Esophagus muscularis mucosa (tissue), 4 donors: ENCODE results near the gene ZNF189. TPM values are rescaled to one million over a fixed set of nuclear protein-coding genes. Genes with fewer than 3 reads are reported as not detected.

Experiments
- DNase-seq: peaks from one replicate; pipeline ENCODE4 v3.0.0-alpha.2; 2017; ENCODE audit errors: extremely low spot score
- H3K27ac ChIP-seq, 4 donors: fragments of 200-600 bp; sonication (generic); replicated peaks in 1 of 4; 1 replicate in 3 of 4; 2 replicates in 1 of 4; pipeline ENCODE4 v1.5.1; 2016 to 2019; ENCODE audit warnings: mild to moderate bottlenecking in 1 of 4
- H3K27me3 ChIP-seq, 4 donors: fragments of 200-600 bp; sonication (generic); one replicate each; pipeline versions ENCODE4 v1.5.1 to v1.6.0; 2016 to 2019
- H3K36me3 ChIP-seq, 4 donors: fragments of 200-600 bp; sonication (generic); one replicate each; pipeline ENCODE4 v1.5.1; 2016 to 2019
- H3K4me1 ChIP-seq, 4 donors: fragments of 200-600 bp; sonication (generic); one replicate each; pipeline ENCODE4 v1.5.1; 2016 to 2019
- H3K4me3 ChIP-seq, 4 donors: fragments of 200-600 bp; sonication (generic); 1 replicate in 2 of 4; 2 replicates in 2 of 4; pipeline ENCODE4 v1.5.1; 2016 to 2019; ENCODE audit warnings: mild to moderate bottlenecking in 4 of 4, moderate library complexity in 1 of 4
- H3K9me3 ChIP-seq, 4 donors: fragments of 200-600 bp; sonication (generic); 1 replicate in 3 of 4; 2 replicates in 1 of 4; pipeline ENCODE4 v1.5.1; 2016 to 2019
- EP300 ChIP-seq: sonication (generic); formaldehyde crosslinking; IDR thresholded peaks from one replicate; pipeline ENCODE4 v1.6.1; 2017; ENCODE audit warnings: antibody characterized with exemption
- POLR2A ChIP-seq: fragments of 450-650 bp; IDR thresholded peaks from one replicate; pipeline ENCODE4 v1.6.1; 2017; ENCODE audit warnings: antibody characterized with exemption, moderate library complexity, mild to moderate bottlenecking, low read depth
- POLR2AphosphoS5 ChIP-seq, 2 donors: sonication (generic); formaldehyde crosslinking; IDR thresholded peaks; one replicate each; pipeline ENCODE4 v1.6.1; 2017; ENCODE audit warnings: antibody characterized with exemption in 2 of 2
- WGBS: methylation state at CpG from one replicate; pipeline ENCODE4 v1.1.5; 2018; 5-methylcytosine and 5-hydroxymethylcytosine counted together
- intact Hi-C: fragments of 100-400 bp; cut with DNase I; formaldehyde crosslinking; loops from one replicate; pipeline ENCODE4 v1.15.1; 2023
- total RNA-seq, 4 donors: library from RNA; depleted of rRNA; stranded (reverse); fragments of >200 nt; gene quantifications; one replicate each; pipeline versions ENCODE4 v1.1.0 to v1.2.1, GENCODE V29; 2016
- TF ChIP-seq, protein P1 (sequence below), 3 experiments: fragments of 200-600 bp in 2 of 3; fragments of 450-650 bp in 1 of 3; sonication (generic) in 2 of 3; IDR thresholded peaks; one replicate each; pipeline ENCODE4 v1.5.1; 2017 to 2019; ENCODE audit warnings: antibody characterized with exemption in 3 of 3, mild to moderate bottlenecking in 2 of 3, moderate library complexity in 1 of 3

The ZNF189 gene
- total RNA-seq, 4 donors from 2014 or later: 16.7 to 19.6 (median 18.6) TPM

DNA sequence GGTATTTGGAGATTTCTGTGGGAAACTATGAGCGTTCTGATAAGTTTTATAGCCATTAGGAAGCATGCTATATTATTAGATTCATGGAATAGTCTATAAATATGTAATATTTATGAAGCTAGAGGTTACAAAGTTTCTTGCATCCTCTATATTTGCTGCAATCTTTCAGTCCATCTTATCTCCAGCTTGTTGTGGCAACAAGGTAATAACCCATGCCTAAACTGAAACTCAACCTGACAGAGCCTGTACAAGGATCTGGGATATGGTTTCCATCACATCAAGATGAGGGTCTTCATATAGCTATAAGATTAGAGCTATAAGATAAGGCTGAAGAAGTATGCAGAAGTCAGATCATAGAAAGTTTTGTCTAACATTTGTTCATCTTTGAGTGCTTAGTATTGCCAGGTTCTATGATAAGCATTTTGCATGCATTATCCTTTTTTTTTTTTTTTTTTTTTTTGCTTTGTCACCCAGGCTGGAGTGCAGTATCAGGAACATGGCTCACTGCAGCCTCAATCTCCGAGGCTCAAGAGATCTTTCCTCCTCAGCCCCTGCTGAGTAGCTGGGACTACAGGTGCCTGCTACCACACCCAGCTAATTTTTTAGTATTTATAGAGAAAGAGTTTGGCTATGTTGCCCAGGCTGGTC lies 28.6 kb upstream of the ZNF189 start:
- H3K4me1 ChIP-seq: no peaks in the 10 kb centered on the region
- H3K27me3 ChIP-seq: no peaks in the 10 kb centered on the region
- no peaks in the 10 kb centered on the region for H3K36me3 ChIP-seq
- DNase-seq: no peak
- H3K27ac ChIP-seq: no peak overlapping the region
- WGBS: 90% methylated on average over 2 of the region's 2 CpGs
- no peak overlapping the region for H3K4me3 ChIP-seq
- H3K9me3 ChIP-seq: no peaks in the 10 kb centered on the region
- intact Hi-C loops: no loop called here
- no peak for TF ChIP-seq POLR2AphosphoS5 (IDR thresholded peaks at IDR 0.05)
- TF ChIP-seq EP300: no peak
- TF ChIP-seq, protein P1, sequence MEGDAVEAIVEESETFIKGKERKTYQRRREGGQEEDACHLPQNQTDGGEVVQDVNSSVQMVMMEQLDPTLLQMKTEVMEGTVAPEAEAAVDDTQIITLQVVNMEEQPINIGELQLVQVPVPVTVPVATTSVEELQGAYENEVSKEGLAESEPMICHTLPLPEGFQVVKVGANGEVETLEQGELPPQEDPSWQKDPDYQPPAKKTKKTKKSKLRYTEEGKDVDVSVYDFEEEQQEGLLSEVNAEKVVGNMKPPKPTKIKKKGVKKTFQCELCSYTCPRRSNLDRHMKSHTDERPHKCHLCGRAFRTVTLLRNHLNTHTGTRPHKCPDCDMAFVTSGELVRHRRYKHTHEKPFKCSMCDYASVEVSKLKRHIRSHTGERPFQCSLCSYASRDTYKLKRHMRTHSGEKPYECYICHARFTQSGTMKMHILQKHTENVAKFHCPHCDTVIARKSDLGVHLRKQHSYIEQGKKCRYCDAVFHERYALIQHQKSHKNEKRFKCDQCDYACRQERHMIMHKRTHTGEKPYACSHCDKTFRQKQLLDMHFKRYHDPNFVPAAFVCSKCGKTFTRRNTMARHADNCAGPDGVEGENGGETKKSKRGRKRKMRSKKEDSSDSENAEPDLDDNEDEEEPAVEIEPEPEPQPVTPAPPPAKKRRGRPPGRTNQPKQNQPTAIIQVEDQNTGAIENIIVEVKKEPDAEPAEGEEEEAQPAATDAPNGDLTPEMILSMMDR (IDR thresholded peaks at IDR 0.05): no peak
- no peak for TF ChIP-seq POLR2A

DNA sequence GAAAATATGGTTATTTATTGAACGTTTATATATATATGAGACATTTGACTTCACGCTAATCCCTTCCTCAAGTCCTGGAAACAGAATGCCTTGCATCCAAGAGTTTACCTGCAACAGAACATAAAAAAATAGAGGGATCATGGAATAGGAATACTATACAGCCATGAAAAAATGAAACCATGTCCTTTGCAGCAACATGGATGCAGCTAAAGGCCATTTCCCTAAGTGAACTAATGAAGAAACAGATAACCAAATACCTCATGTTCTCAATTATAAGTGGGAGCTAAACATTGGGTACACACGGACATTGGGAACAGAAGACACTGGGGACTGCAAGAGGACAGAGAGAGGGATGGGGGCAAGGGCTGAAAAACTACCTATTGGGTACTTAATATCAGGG lies 26.8 kb upstream of the ZNF189 start:
- intact Hi-C loops: no loop called here
- DNase-seq: no peak
- no peaks in the 10 kb centered on the region for H3K4me1 ChIP-seq
- H3K9me3 ChIP-seq: no peaks in the 10 kb centered on the region
- 93% methylated on average over 3 of the region's 3 CpGs for WGBS
- H3K27ac ChIP-seq: no peak overlapping the region
- no peaks in the 10 kb centered on the region for H3K36me3 ChIP-seq
- H3K4me3 ChIP-seq: no peak overlapping the region
- TF ChIP-seq, protein P1 (IDR thresholded peaks at IDR 0.05): no peak
- no peak for TF ChIP-seq EP300
- no peak for TF ChIP-seq POLR2A
- TF ChIP-seq POLR2AphosphoS5 (IDR thresholded peaks at IDR 0.05): no peak
- no peaks in the 10 kb centered on the region for H3K27me3 ChIP-seq

DNA sequence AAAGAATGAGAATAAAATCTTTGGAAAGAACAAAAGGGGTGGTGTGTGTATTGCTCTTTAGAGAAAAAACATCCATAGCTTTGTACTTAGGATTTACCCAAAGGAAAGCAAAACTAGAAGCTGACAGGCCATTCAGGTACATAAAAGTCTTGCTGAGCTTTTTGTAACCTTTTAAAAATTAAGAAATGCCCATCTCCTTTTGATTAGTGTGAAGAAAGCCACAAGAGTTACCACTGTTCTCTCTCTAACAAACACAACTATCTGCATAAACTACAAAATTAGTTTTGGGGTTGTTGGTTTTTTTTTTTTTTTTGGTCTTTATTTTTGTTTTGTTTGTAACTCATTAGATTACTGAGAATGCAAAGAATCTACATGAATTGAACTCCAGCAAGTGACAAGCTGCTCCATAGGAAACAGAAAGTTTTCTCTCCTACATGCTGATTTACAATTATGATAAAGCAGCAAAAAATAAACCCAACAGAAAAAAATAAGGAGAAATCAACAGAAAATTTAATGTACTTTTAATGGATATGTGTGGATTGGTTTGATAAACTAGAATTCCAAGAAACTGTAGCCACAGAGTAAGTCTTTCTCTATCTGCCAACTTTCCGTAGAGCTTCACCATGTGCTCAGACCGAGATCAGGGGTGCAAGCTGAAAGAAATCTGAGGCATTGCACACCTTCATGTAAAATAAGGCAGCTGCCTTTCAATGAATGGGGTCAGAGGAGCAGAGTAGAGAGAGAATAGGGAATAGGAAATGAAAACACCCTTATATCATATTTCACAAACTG lies 26.1 kb upstream of the ZNF189 start:
- no peak overlapping the region for H3K4me3 ChIP-seq
- no peaks in the 10 kb centered on the region for H3K4me1 ChIP-seq
- intact Hi-C loops: no loop called here
- no peaks in the 10 kb centered on the region for H3K9me3 ChIP-seq
- no peaks in the 10 kb centered on the region for H3K27me3 ChIP-seq
- 57% methylated on average over 2 of the region's 2 CpGs for WGBS
- no peak overlapping the region for H3K27ac ChIP-seq
- TF ChIP-seq, protein P1 (IDR thresholded peaks at IDR 0.05): no peak
- no peak for TF ChIP-seq EP300
- no peak for TF ChIP-seq POLR2A
- no peak for TF ChIP-seq POLR2AphosphoS5 (IDR thresholded peaks at IDR 0.05)
- DNase-seq: no peak
- H3K36me3 ChIP-seq: no peaks in the 10 kb centered on the region

DNA sequence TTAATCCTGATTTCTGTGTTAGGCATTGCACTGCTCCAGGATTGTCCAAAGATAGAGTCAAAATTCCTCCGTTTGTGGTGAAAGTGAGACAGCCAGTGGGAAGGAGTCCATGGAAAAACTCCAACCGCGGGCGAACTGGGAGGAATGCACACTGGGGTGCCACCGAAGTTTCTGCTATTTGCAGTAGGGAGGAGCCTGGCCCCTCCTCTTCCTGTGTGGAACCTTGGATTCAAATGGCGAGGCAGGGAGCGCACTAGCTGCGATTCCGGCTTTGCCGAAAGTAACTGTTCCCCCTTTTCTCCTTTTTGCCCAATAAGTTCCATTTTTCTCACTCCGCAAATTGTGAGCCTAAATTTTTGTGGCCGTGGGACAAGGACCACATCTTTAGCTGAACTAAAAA lies 23.1 kb upstream of the ZNF189 start:
- H3K36me3 ChIP-seq: no peaks in the 10 kb centered on the region
- no peak for DNase-seq
- intact Hi-C loops: no loop called here
- H3K27ac ChIP-seq: no peak overlapping the region
- no peaks in the 10 kb centered on the region for H3K4me1 ChIP-seq
- H3K27me3 ChIP-seq: no peaks in the 10 kb centered on the region
- no peak overlapping the region for H3K4me3 ChIP-seq
- 86% methylated on average over 12 of the region's 12 CpGs for WGBS
- H3K9me3 ChIP-seq: no peaks in the 10 kb centered on the region
- TF ChIP-seq POLR2AphosphoS5 (IDR thresholded peaks at IDR 0.05): no peak
- TF ChIP-seq POLR2A: no peak

DNA sequence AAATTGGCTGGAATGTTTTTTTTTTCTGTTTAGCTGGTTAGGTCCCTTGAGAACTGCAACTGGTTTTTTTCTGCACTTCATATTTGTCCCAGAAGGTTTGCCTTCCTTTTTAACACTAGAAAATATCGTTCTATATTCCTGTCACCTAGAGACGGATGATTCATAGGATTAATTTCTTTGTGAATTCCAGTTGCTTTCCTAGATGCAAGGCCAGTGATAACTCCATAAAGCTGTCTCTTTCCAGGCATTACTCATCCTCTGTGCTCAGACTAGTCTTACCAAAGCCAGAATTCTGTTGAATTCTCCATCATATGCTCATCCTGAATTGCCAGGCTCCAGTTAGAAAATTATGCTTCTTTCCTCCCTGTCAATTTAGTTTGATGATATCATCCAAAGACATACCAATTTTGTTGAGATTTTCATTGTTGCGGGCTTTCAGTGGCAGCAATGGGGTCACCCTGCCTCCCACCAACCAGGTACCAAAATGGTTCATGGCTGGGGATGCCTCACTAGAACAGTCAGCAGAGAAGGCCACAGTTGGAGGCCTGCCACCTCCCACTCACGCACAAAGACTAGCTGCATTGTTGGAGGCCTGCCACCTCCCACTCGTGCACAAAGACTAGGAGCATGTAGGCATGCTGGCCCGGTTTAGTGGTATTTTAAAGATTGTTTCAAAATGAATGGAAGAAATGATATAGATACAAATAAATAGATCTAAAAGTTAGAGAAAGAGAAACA lies 22.4 kb upstream of the ZNF189 start:
- intact Hi-C loops: no loop called here
- TF ChIP-seq, protein P1 (IDR thresholded peaks at IDR 0.05): no peak
- no peak for TF ChIP-seq POLR2AphosphoS5 (IDR thresholded peaks at IDR 0.05)
- no peak for TF ChIP-seq POLR2A
- no peak for TF ChIP-seq EP300
- H3K27ac ChIP-seq: no peak overlapping the region
- H3K4me1 ChIP-seq: no peaks in the 10 kb centered on the region
- no peaks in the 10 kb centered on the region for H3K36me3 ChIP-seq
- no peak for DNase-seq
- H3K27me3 ChIP-seq: no peaks in the 10 kb centered on the region
- no peaks in the 10 kb centered on the region for H3K9me3 ChIP-seq
- 61% methylated on average over 6 of the region's 6 CpGs for WGBS
- no peak overlapping the region for H3K4me3 ChIP-seq
